ENCODE data around the gene SPDYE3.
A peak's percentile ranks its signal among the peaks of the same experiment; 100 is the strongest.
"Not testable (repeated sequence)": the region's sequence is repeated elsewhere in the genome, so short reads cannot be mapped to it uniquely, and the experiment has no call there.

SPDYE3 gene

DNA sequence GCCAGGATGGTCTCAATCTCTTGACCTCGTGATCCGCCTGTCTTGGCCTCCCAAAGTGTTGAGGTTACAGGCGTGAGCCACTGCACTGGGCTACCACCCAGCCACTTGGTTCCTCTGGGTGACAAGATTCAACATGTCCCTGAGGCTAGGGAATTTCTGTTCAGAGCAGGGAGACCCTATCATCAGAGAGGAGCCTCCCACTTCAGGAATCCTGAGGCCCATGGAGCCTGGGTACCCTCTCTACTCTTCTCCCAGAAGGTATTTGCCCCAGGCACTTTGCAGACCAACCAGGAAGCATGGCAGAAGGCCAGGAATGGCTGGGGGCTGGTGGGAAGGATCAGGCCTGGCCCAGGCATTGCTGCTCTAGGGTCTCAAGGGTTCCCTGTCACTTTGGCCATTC lies 19.2 kb upstream of the SPDYE3 start:
- not testable (repeated sequence) for DNase-seq

DNA sequence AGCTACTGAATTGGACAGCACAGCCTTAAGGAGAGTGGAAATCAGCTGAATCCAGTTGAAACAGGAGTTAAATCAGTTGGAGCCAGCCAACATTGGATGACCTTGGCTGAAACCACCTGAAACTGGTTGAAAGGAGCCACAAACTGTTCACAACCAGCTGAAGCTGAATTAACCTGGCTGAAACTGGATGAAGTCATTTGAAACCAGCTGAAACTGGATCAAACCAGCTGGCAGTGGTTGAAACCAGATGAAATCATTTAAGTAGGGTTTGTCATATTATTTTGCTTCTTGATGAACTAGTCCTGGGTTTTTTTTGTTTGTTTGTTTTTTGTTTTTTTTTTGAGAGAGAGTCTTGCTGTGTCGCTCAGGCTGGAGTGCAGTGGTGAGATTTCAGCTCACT lies 15.3 kb upstream of the SPDYE3 start:
- DNase-seq, result not testable (repeated sequence)

DNA sequence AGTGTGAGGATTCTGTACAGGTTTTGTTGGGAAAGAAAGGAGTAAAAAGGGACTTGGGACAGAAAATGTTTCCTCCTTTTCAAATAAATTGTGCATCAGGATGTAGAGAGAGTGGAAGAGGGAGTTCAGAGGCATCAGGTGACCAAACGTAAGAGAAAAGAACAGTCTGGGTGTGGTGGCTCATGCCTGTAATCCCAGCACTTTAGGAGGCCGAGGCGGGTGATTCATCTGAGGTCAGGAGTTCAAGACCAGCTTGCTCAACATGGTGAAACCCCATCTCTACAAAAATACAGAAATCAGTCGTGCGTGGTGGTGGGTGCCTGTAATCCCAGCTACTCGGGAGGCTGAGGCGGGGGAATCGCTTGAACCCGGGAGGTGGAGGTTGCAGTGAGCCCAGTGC lies 12.2 kb upstream of the SPDYE3 start:
- DNase-seq, result not testable (repeated sequence)

DNA sequence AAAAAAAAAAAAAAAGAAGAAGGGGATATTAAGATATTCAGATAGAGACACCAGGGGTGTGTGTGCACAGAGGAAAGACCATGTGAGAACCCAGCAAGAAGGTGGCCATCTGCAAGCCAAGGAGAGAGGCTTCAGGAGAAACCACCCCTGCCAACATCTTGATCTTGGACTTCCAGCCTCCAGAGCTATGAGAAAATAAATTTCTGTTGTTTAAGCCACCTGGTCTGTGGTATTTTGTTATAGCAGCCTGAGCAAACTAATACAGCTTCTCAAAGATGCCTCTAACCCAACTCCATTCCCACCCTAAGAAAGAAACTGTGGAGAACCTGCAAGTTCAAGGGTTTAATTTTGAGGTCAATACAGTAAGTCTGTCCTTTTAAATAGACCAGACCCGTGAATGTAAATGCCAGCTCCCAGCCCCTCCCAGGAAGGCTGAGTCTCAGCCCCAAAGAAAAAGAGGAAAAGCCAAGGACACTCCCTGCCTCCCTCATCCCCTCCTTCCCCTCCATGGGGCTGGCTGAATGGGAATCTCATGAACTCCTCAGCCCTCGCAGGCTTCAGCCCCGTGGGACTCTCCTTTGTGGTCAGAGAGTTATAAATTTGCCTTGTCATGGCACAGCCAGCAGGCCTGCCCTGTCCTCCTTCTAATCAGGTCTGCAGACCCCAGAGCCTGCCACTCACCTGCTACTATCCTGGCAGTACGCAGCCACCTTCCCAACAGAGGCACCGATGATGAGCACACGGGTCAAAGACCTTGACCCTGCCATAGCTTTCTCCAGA lies 9.5 kb upstream of the SPDYE3 start:
- not testable (repeated sequence) for DNase-seq

DNA sequence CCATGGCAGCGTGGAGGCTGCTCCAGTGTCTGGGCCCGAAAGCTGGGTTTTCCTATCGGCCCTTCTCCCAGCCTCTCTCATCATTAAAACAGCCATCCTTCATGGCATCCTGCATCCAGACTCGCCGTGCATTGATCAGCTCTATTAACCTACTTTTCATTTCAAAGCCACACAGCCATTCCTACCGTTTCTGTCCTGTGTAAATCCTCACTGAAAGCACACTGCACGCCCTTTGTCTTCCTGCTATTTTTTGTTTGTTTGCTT lies 8.9 kb upstream of the SPDYE3 start:
- DNase-seq, result not testable (repeated sequence)

DNA sequence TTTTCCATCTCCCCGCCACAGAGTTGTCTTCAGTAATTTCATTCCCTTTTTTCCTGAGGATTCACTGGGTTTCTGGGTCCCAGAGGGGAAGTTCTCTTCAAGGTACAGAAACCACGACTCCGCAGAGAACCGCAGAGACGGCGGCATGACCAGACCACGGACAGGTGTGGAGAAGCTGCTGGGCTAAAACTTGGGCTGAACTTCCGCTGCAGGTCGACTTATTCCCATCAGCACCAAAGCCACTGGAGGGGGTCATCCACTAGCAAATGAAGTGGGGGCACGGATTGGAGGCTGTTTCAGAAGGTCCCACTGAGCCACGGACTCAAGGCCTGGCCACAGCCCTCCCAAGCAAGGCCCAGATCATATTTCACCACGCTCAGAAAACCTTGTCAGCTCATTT lies 3.0 kb upstream of the SPDYE3 start:
- not testable (repeated sequence) for DNase-seq

DNA sequence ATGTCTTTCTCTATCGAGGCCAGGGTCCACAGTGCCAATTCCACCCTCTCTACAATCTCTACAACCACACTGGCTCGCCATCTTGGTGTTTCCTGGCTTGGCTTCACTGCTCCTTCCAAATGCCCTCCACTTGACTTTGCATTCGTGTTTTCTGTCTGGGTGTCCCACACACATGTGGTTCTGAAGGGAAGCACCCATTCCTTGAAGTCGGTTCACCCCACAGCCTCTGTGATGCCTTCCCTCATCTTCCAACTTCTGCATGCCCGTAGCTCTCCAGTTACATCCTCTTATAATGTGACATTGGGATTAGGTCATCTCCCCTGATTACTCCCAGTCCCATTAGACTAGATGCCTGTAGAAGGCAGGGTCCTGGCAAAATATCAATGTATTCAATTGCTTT lies 10.8 kb downstream of the SPDYE3 start:
- not testable (repeated sequence) for DNase-seq

DNA sequence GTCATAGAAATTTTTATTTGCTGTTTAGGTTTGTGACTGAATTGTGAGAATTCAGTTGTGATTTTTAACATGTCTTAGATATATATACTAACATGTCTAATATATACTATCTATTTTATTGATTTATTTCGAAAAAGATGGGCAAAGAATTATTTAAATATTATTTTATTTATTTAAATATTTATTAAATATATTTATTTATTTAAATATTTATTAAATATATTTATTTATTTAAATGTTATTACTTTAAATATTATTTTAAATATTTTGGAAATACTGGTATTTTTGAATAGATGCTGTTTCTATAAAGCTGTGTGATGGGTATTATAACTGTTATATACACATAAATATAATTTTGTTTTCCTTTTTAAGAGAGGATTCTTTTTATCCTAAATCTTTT lies 14.1 kb downstream of the SPDYE3 start:
- not testable (repeated sequence) for DNase-seq

DNA sequence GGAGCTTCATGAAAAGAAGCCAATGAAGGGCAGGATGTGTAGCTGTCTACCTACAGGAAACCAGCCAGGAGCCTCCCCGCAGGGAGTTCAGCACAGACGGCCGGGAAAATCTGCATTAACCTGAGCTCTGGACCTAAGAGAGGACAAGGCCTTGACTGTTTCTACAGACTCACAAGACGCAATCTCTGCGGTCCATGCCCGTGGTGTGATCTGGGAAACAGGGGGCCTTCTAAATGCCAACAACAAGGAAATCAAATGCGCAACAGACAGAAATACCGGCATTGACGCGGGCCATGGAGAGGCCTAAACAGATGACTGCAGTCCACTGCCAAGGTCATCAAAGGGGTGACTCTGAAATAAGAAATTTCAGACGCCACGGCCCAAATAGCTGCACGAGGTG lies 16.7 kb downstream of the SPDYE3 start:
- DNase-seq, result not testable (repeated sequence)

DNA sequence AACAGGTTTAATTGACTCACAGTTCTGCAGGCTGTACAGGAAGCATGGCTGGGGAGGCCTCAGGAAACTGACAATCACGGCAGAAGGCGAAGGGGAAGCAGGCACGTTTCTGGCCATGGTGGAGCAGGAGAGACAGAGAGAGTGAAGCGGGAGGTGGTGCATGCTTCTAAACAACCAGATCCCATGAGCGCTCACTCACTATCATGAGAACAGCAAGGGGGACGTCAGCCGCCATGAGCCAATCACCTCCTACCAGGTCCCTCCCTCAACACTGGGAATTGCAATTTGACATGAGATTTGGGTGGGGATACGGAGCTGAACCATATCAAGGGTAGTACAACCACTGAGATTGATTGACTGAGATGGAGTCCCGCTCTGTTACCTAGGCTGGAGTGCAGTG lies 18.2 kb downstream of the SPDYE3 start:
- DNase-seq, result not testable (repeated sequence)

DNA sequence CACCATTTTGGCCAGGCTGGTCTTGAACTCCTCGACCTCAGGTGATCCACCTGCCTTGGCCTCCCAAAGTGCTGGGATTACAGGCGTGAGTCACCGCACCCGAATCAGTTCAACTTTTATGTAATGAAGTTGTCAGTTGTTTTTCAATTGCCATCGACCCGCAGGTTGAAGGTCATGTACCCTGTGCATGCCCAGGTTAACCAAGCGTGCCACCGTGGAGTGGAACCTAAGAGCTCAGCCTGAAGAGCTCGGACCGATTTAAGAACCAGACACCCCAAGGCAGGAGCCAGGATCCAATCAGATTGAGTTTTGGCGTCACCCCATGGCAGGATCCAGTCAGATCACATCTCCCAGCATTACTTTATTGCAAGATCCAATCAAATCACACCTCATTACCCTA lies 19.4 kb downstream of the SPDYE3 start:
- DNase-seq, result not testable (repeated sequence)

DNA sequence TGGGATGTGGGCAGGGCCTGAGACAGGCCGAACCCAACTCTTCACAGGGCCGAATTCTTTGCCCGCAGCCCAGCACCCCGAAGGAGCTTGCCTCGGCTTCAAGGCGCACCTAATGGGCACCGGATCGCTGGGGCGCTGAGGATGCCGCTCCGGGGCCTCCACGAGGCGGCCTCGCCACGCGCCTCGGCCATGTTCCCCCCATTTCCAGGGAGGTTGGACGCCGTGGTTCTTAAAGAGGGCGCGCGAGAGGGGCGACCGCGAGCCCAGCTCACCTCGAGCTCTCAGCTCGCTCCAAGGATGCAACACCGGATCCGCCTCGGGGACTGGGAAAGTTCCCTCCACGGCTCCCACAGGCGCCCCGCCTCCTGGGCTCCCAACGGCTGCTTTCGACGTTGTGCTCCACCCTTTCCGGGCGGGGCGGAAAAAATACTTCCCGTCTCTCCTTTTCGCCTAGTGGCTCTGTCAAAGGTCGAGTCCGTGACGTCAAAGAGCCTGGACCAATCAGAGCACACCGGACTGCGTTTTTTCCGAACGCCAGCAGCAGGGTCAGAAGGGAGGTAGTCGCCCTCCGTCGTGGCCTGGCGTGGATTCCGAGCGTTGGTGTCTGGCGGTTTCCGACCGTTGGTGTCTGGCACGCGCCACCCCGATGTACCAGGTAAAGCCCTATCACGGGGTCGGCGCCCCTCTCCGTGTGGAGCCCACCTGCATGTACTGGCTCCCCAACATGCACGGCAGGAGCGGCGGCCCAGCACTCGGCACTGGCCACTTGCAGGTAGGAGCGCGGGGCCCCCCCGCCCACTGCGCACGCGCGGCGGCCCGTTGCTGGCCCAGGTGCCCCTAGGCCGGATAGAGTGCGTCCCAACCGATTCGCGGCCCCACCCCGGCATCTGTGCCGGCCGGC lies 28.3 kb downstream of the SPDYE3 start:
- DNase-seq, result peak; percentile 87 to 93

DNA sequence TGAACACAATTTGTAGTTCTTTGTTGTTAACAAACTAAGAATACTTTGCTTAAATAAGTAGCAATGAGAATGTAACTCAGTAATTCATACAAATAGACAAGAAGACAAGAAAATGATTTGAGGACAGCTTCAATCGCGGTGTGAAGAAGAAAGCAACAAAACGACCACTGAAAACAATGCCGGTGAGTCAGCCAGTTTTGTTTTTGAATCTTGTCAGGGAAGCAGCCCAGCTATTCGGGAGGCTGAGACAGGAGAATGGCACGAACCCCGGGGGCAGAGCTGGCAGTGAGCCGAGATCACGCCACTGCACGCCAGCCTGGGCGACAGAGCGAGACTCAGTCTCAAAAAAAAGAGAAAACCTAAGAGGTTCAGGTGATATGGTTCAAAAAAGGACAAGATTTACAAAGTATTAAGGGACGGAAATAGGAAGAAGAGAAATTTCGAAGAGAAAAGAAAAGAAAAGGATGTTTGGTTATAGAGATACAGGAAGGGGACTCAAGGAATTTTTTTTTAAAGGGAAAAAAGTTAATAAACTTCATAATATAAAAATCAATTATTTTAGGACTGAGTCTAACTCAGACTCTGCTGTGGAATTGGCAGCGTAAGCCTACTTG lies 30.7 kb downstream of the SPDYE3 start:
- DNase-seq, result not testable (repeated sequence)

DNA sequence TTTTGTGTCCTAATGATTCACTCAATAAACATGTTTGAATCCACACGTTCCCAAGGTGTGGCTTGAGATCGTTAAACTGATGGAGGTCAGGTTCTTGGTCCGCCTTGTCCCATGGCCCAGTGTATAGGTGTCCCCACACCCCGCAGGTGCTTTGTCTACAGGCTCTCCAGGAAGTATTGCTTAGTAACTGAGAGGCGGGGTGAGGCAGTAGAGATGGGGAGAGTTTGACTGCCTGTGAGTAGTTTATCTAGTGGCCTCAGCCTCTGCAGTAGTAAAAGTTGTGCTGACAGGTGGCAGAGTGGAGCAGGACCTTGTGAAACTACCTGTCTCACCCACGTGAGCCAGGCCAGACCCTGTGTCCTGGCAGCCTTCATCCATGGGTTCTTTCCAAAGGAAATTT lies 33.8 kb downstream of the SPDYE3 start:
- not testable (repeated sequence) for DNase-seq

DNA sequence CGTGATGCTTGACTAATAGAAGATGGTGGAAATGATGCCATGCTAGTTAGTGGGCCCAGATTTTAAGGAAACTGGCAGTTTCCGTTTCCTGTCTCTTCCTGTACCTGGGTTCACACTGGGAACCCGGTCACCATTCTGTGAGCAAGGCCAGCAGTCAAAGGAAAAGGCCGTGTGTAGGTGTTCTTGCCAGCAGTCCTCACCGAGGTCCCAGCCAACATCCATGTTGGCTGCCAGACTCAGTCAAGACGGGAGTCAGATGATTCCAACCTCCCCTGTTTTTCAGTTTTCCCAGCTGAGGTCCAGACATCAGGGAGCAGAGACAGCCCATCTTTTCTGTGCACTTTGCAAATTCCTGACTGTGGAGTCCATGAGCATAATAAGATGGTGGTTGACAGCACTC lies 35.3 kb downstream of the SPDYE3 start:
- no peak for DNase-seq

DNA sequence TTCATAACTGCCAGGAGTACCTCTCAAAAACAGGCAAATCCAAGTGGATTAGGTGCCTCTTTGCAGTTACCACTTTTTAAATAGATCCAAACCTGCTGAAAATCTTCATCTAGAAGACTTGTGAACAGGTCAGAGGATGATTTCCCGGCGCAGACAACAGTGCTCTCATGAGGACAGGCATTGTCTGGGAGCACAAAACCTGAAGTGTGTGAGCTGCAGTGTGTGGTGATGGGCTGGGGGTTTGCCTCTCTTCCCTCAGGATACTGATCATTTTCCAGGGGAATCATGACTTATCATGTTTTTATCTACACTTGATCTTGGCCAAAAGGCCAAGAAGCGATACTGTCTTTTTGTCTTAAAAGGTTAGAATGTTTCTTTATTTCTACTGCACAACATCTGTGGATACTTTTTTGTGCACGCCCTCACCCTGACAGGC lies 36.6 kb downstream of the SPDYE3 start:
- DNase-seq, result not testable (repeated sequence)

DNA sequence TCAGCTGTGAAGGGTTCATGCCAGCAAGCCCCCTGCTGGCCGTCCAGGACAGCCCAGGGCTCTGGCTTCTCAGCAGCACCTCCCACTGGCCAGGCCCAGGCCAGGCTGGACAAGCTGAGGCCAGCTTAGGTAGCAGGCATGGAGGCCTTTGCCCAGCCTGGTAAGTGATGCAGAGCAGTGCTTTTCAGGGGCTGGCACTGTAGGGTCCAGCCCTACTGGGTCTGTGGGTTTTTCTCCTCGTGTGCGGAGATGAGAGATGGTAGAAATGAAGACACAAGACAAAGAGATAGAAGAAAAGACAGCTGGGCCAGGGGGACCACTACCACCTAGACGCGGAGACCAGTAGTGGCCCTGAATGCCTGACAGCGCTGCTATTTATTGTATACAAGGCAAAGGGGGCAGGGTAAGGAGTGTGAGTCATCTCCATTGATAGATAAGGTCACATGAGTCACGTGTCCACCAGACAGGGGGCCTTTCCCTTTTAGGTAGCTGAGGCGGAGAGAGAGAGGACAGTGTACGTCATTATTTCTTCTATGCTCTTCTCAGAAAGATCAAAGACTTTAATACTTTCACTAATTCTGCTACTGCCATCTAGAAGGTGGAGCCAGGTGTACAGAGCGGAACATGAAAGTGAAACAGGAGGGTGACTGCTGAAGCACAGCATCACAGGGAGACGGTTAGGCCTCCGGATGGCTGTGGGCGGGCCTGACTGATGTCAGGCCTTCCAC lies 37.2 kb downstream of the SPDYE3 start:
- not testable (repeated sequence) for DNase-seq

DNA sequence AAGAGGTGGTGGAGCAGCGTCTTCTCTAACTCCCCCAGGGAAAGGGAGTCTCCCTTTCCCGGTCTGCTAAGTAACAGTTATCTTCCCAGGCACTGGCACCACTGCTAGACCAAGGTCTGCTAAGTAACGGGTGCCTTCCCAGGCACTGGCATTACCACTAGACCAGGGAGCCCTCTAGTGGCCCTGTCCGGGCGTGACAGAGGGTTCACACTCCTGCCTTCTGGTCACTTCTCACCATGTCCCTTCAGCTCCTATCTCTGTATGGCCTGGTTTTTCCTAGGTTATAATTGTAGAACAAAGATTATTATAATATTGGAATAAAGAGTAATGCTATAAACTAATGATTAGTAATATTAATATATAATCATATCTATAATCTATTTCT lies 37.8 kb downstream of the SPDYE3 start:
- DNase-seq, result peak in 1 of 2 experiments; percentile 33

DNA sequence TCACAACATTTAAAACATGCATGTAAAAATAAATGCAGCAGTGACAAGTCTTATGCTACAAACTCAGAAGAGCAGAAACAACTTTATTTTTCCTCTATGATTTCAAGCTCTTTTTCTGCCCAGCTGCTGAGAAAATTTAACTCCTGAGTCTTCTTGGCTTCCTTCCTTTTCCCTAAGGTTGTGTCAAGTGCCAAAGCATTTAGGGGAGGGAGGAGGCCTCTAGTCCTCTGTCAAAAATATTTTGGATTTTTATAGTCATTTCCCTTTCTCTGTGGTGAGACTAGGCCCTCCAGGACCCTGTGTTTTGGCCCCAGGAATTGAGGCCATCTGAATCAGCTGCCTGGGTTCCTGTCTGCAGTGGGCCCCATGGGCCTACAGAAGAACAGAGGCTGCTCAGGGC lies 39.4 kb downstream of the SPDYE3 start:
- no peak for DNase-seq

DNA sequence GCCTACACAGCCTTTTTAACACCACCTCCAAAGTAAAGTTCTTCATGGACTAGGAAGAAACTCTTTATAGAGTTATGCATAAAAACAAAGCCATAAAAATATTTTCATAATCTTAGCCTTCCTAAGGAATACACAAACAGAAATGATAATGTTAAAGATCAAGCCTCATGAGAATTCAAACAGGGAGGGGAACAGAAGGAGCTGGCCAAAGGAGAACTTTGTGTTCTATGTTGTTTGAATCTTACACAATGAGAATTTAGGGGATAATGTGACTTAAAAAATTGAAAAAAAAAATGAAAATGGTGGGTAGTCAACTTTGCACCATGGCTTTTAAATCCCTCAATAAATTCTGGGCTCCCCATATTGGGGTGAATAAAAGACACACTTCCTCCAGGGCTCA lies 41.3 kb downstream of the SPDYE3 start:
- no peak for DNase-seq

DNA sequence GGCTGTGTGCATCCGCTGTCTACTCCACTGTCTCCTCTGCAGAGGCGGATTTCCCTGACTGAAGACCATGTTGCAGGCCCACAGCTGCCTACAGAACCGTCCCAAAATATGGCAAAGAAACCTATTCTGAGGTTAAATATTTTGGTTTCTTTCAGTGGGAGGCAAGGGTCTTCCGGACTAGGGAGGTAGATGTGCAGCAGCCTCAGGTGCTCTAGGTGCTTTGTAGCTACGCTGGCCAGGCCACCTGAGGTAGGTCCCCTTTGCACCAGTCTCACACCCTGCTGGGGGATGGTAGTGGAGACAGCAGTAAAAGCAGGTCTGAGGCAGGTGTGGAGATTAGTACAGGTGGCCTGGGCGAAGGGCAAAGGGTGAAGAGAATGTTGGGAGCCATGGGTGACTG lies 42.3 kb downstream of the SPDYE3 start:
- no peak for DNase-seq

DNA sequence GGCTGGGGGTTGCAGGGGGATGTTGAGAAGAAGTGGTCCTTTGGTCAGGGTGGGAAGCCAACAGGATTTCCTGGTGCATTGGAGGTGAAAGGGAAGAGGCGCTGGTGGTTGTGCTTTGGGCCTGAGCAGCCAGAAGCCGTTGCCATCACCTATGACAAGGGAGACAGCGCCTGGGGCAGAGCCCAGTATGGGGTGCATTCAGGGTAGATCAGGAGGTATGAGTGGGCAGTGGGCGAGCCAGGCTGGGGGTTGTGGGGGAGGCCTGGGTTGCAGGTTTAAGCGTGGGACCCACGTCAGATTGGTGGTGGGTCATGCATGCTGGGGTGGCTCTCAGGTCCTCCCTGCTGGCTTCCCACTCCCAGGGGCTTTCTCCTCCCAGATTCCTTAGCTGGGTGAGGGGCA lies 44.2 kb downstream of the SPDYE3 start:
- DNase-seq, result no peak

DNA sequence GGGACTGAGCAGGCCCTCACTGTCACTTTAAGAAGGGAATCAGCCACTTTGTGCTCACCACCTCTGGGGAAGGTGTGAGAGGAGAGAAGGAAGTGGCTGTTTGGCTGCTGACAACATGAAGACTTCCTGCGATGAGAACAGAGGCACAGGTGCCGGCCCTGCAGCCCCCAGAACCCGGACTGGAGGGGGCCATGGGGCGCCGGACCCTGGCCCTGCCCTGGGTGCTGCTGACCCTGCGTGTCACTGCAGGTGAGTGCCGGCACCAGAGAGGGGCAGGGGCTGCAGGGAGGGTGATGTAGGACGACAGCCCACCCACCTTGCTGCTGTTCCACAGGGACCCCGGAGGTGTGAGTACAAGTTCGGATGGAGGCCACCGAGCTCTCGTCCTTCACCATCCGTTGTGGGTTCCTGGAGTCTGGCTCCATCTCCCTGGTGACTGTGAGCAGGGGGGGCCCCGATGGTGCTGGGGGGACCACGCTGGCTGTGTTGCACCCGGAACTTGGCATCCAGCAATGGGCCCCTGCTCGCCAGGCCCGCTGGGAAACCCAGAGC lies 44.8 kb downstream of the SPDYE3 start:
- not testable (repeated sequence) for DNase-seq
